ENCODE data around the gene PFKFB4. TPM values are rescaled to one million over a fixed set of nuclear protein-coding genes. Genes with fewer than 3 reads are reported as not detected.
"Not testable (repeated sequence)": the region's sequence is repeated elsewhere in the genome, so short reads cannot be mapped to it uniquely, and the experiment has no call there.

PFKFB4 gene
- total and polyA plus RNA-seq, 2 donors: 2.4 to 4.7 TPM

GRCh38 chr3:48562367-48563095 is 5.9 kb upstream of the PFKFB4 start:
- no peak for DNase-seq (ENCODE audit: extremely low spot score)
- Histone ChIP-seq H3K36me3 (ENCODE audit: insufficient read depth) (no peaks in the 10 kb centered on the region), H3K27ac (ENCODE audit: low read depth) (no peak overlapping the region), H3K4me3 (ENCODE audit: low read depth, low read length) (no peak overlapping the region), H3K4me1 (ENCODE audit: insufficient read depth) (no peaks in the 10 kb centered on the region)
- WGBS: 91% methylated on average over 20 of the region's 20 CpGs

GRCh38 chr3:48561045-48561736 is 4.6 kb upstream of the PFKFB4 start:
- Histone ChIP-seq H3K4me1 (ENCODE audit: insufficient read depth) (no peaks in the 10 kb centered on the region), H3K4me3 (ENCODE audit: low read depth, low read length) (no peak overlapping the region), H3K36me3 (ENCODE audit: insufficient read depth) (no peaks in the 10 kb centered on the region), H3K27ac (ENCODE audit: low read depth) (peak overlapping the region; percentile 42)
- DNase-seq (ENCODE audit: extremely low spot score): no peak
- 26% methylated on average over 21 of the region's 21 CpGs for WGBS

GRCh38 chr3:48560648-48561018 is 4.0 kb upstream of the PFKFB4 start:
- 5% methylated on average over 5 of the region's 5 CpGs for whole genome bisulfite sequencing
- no peaks in the 10 kb centered on the region for H3K36me3 ChIP-seq (ENCODE audit: insufficient read depth)
- H3K4me3 ChIP-seq (ENCODE audit: low read depth, low read length): no peak overlapping the region
- DNase-seq (ENCODE audit: extremely low spot score): no peak
- H3K4me1 ChIP-seq (ENCODE audit: insufficient read depth): no peaks in the 10 kb centered on the region
- peak overlapping the region; percentile 42 for H3K27ac ChIP-seq (ENCODE audit: low read depth)

GRCh38 chr3:48558493-48559134 is 2.0 kb upstream of the PFKFB4 start:
- Histone ChIP-seq H3K27ac (ENCODE audit: low read depth) (no peak overlapping the region), H3K4me1 (ENCODE audit: insufficient read depth) (no peaks in the 10 kb centered on the region), H3K36me3 (ENCODE audit: insufficient read depth) (no peaks in the 10 kb centered on the region), H3K4me3 (ENCODE audit: low read depth, low read length) (no peak overlapping the region)
- DNase-seq (ENCODE audit: extremely low spot score): no peak
- 75% methylated on average over 6 of the region's 6 CpGs for WGBS

GRCh38 chr3:48555949-48556795 is 431 bp downstream of the PFKFB4 start:
- Histone ChIP-seq H3K27ac (ENCODE audit: low read depth) (no peak overlapping the region), H3K4me3 (ENCODE audit: low read depth, low read length) (peak overlapping the region; percentile 47), H3K36me3 (ENCODE audit: insufficient read depth) (no peaks in the 10 kb centered on the region), H3K4me1 (ENCODE audit: insufficient read depth) (no peaks in the 10 kb centered on the region)
- 17% methylated on average over 29 of the region's 29 CpGs for WGBS
- no peak for DNase-seq (ENCODE audit: extremely low spot score)

- no peaks in the 10 kb centered on the region for H3K4me1 ChIP-seq (ENCODE audit: insufficient read depth)
- WGBS: 75% methylated on average over 10 of the region's 10 CpGs
- DNase-seq (ENCODE audit: extremely low spot score): no peak
- no peaks in the 10 kb centered on the region for H3K36me3 ChIP-seq (ENCODE audit: insufficient read depth)
- no peak overlapping the region for H3K27ac ChIP-seq (ENCODE audit: low read depth)
- H3K4me3 ChIP-seq (ENCODE audit: low read depth, low read length): no peak overlapping the region
Measured at GRCh38 chr3:48555231-48555948, 1.2 kb downstream of the PFKFB4 start.

- 93% methylated on average over 14 of the region's 14 CpGs for WGBS
- H3K4me1 ChIP-seq (ENCODE audit: insufficient read depth): no peaks in the 10 kb centered on the region
- no peaks in the 10 kb centered on the region for H3K36me3 ChIP-seq (ENCODE audit: insufficient read depth)
- H3K4me3 ChIP-seq (ENCODE audit: low read depth, low read length): no peak overlapping the region
- no peak for DNase-seq (ENCODE audit: extremely low spot score)
- H3K27ac ChIP-seq (ENCODE audit: low read depth): no peak overlapping the region
Measured at GRCh38 chr3:48553886-48554845, 2.4 kb downstream of the PFKFB4 start.

- DNase-seq (ENCODE audit: extremely low spot score): no peak
- Histone ChIP-seq H3K4me3 (ENCODE audit: low read depth, low read length) (no peak overlapping the region), H3K4me1 (ENCODE audit: insufficient read depth) (no peaks in the 10 kb centered on the region), H3K36me3 (ENCODE audit: insufficient read depth) (no peaks in the 10 kb centered on the region), H3K27ac (ENCODE audit: low read depth) (no peak overlapping the region)
- 92% methylated on average over 5 of the region's 5 CpGs for WGBS
Measured at GRCh38 chr3:48553361-48553760, 3.2 kb downstream of the PFKFB4 start.

- no peak overlapping the region for H3K27ac ChIP-seq (ENCODE audit: low read depth)
- no peaks in the 10 kb centered on the region for H3K36me3 ChIP-seq (ENCODE audit: insufficient read depth)
- H3K4me3 ChIP-seq (ENCODE audit: low read depth, low read length): no peak overlapping the region
- 83% methylated on average over 14 of the region's 14 CpGs for WGBS
- no peaks in the 10 kb centered on the region for H3K4me1 ChIP-seq (ENCODE audit: insufficient read depth)
- no peak for DNase-seq (ENCODE audit: extremely low spot score)
Measured at GRCh38 chr3:48552111-48552951, 4.3 kb downstream of the PFKFB4 start.

GRCh38 chr3:48551651-48552050 is 5.0 kb downstream of the PFKFB4 start:
- H3K36me3 ChIP-seq (ENCODE audit: insufficient read depth): not testable (repeated sequence)
- WGBS: 93% methylated on average over 7 of the region's 7 CpGs

More at GRCh38 chr3:48551651-48552050, 5.0 kb downstream of the PFKFB4 start:
- DNase-seq (ENCODE audit: extremely low spot score); H3K4me1 ChIP-seq (ENCODE audit: insufficient read depth); H3K4me3 ChIP-seq (ENCODE audit: low read depth, low read length); H3K27ac ChIP-seq (ENCODE audit: low read depth): not testable (repeated sequence)
